SJCRH30 (cell line): ENCODE data around the gene BRCC3. TPM values are rescaled to one million over a fixed set of nuclear protein-coding genes. Genes with fewer than 3 reads are reported as not detected.
"Not testable (repeated sequence)": the region's sequence is repeated elsewhere in the genome, so short reads cannot be mapped to it uniquely, and the experiment has no call there.

Experiments used
- DNase-seq, 2 experiments: peaks; one replicate each; pipeline ENCODE4 v3.0.0-alpha.2; 2015 to 2020
- H3K27ac ChIP-seq: fragments of 250-450 bp; sonication (Bioruptor Pico); 2 replicates; pipeline ENCODE4 v1.5.1; 2020; ENCODE audit warnings: mild to moderate bottlenecking, moderate library complexity
- H3K27me3 ChIP-seq: fragments of 250-450 bp; sonication (Bioruptor Pico); 2 replicates; pipeline ENCODE4 v1.5.1; 2020; ENCODE audit warnings: mild to moderate bottlenecking, moderate library complexity
- H3K36me3 ChIP-seq: fragments of 250-450 bp; sonication (Bioruptor Pico); 2 replicates; pipeline ENCODE4 v1.5.1; 2020; ENCODE audit warnings: mild to moderate bottlenecking, moderate library complexity
- H3K4me1 ChIP-seq: fragments of 250-450 bp; sonication (Bioruptor Pico); 2 replicates; pipeline ENCODE4 v1.5.1; 2020; ENCODE audit warnings: mild to moderate bottlenecking, moderate library complexity
- H3K4me3 ChIP-seq: fragments of 250-450 bp; sonication (Bioruptor Pico); 2 replicates; pipeline ENCODE4 v1.5.1; 2020; ENCODE audit warnings: mild to moderate bottlenecking, moderate library complexity
- H3K9me3 ChIP-seq: fragments of 250-450 bp; sonication (Bioruptor Pico); replicated peaks from 2 replicates; pipeline ENCODE4 v1.5.1; 2020; ENCODE audit warnings: mild to moderate bottlenecking, moderate library complexity
- total RNA-seq: library from RNA; depleted of rRNA; stranded (reverse); fragments of >200 nt; shearing (Covaris generic); gene quantifications from 2 replicates; pipeline ENCODE4 v1.2.3, GENCODE V29; 2014; rRNA removed

BRCC3 gene
- total RNA-seq, 1 experiment from 2014 or later = 17.5 TPM

GRCh38 chrX:155148166-155148565 lies 76.9 kb downstream of the BRCC3 start:
- not testable (repeated sequence) for H3K36me3 ChIP-seq, H3K27me3 ChIP-seq, H3K4me3 ChIP-seq, H3K4me1 ChIP-seq, DNase-seq, H3K9me3 ChIP-seq, H3K27ac ChIP-seq

DNA sequence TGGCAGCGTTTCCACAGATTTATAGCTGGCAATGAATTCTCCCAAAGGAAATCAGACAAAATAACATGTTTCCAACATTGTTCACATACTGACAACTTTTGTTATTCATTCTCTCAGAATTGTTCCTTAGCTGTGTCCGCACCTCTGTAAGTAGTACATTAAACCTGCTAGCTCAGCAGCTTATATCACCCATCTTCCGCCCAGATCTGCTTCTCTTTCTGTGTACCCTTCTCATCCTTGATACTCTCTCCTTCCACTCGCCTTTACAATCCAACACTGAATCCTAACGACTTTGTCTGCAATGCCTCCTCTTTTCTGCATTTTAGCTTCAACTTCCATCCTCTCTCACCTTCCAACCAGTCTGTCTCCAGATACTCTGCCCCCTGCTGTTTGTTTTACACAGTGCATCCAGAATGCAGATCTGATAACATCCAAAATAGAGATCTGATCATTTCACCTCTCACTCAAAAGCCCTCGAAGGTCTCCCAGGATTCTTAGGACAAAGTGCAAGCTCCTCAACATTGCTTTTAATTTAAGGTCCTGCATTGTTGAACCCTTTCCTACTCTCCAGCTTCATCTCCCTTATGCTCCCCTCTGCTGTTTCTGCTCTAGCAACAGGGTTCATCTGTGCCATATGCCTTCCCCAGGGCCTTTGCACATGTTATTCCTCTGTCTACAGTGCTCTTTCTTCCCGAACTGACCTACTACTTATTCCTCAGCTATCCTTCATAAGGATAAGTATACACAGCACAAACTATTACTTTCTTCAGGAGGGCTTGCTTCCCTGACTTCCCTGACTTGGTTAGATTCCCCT lies 77.6 kb downstream of the BRCC3 start:
- Histone ChIP-seq H3K27me3 (no peaks in the 10 kb centered on the region), H3K4me3 (no peak overlapping the region), H3K9me3 (no peaks in the 10 kb centered on the region), H3K27ac (no peak overlapping the region), H3K4me1 (no peaks in the 10 kb centered on the region), H3K36me3 (no peaks in the 10 kb centered on the region)
- DNase-seq = peak; percentile 18 to 46

DNA sequence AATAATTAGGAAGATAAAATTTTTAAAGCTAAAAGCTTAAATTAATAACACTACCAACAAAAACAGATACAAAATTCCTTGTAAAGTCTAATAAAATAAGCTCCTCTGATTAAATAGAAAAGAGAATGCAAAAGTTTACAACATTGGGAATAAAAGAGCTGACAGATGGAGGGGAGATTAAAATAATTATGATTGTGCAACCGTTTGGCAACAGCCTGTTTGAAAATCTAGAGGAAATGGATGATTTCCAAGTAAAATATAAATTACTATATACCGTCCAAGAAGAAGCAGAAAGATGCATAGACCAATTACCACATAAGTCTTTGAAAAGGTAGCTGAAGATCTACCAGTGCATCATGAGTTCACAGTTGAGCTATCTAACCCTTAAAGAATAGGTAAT lies 98.6 kb downstream of the BRCC3 start:
- Histone ChIP-seq H3K27me3 (no peaks in the 10 kb centered on the region), H3K9me3 (no peaks in the 10 kb centered on the region), H3K4me1 (no peaks in the 10 kb centered on the region), H3K36me3 (no peaks in the 10 kb centered on the region), H3K27ac (no peak overlapping the region), H3K4me3 (no peak overlapping the region)
- no peak for DNase-seq

Other genes starting within 250 kb of the BRCC3 start
- not detected in 2 replicates for gene SMIM9, start 236.8 kb upstream of the BRCC3 start, total RNA-seq
- 4.6 and 5.2 TPM in 2 replicates for gene F8A1, start 185.2 kb upstream of the BRCC3 start, total RNA-seq
- gene F8, start 48.8 kb upstream of the BRCC3 start, total RNA-seq = 0.23 and 0.42 TPM in 2 replicates
- 94.2 and 97.0 TPM in 2 replicates for gene FUNDC2, start 44.7 kb upstream of the BRCC3 start, total RNA-seq
- gene CMC4, start 372 bp upstream of the BRCC3 start, total RNA-seq = 12.3 and 18.7 TPM in 2 replicates
- 21.1 and 25.0 TPM in 2 replicates for gene MTCP1, start 372 bp upstream of the BRCC3 start, total RNA-seq
- 106 and 118 TPM in 2 replicates for gene VBP1, start 145.0 kb downstream of the BRCC3 start, total RNA-seq
- gene RAB39B, start 193.0 kb downstream of the BRCC3 start, total RNA-seq = 0.34 and 0.56 TPM in 2 replicates